IMR-90 (cell line): ENCODE results near the gene SELENOO.

Experiments used
- CTCF ChIP-seq: conservative IDR thresholded peaks from 2 replicates; pipeline ENCODE4 v1.5.1; 2012; ENCODE audit warnings: mild to moderate bottlenecking, low read depth, low read length, improper control_type of control experiment
- MAFK ChIP-seq: IDR thresholded peaks from 2 replicates; pipeline ENCODE4 v1.6.1; 2012; ENCODE audit warnings: low read depth, low read length, improper control_type of control experiment
- POLR2A ChIP-seq: IDR thresholded peaks from 2 replicates; pipeline ENCODE4 v1.6.1; 2012; ENCODE audit warnings: mild to moderate bottlenecking, low read depth, low read length
- RFX5 ChIP-seq: IDR thresholded peaks from 2 replicates; pipeline ENCODE4 v1.8.0; 2012; ENCODE audit warnings: low read depth, mild to moderate bottlenecking, low read length, moderate library complexity
- TF ChIP-seq, protein P1 (sequence below): fragments of 150-350 bp; IDR thresholded peaks from 2 replicates; pipeline ENCODE4 v1.6.1; 2017; ENCODE audit warnings: mild to moderate bottlenecking, antibody characterized with exemption, low read length, low read depth

DNA sequence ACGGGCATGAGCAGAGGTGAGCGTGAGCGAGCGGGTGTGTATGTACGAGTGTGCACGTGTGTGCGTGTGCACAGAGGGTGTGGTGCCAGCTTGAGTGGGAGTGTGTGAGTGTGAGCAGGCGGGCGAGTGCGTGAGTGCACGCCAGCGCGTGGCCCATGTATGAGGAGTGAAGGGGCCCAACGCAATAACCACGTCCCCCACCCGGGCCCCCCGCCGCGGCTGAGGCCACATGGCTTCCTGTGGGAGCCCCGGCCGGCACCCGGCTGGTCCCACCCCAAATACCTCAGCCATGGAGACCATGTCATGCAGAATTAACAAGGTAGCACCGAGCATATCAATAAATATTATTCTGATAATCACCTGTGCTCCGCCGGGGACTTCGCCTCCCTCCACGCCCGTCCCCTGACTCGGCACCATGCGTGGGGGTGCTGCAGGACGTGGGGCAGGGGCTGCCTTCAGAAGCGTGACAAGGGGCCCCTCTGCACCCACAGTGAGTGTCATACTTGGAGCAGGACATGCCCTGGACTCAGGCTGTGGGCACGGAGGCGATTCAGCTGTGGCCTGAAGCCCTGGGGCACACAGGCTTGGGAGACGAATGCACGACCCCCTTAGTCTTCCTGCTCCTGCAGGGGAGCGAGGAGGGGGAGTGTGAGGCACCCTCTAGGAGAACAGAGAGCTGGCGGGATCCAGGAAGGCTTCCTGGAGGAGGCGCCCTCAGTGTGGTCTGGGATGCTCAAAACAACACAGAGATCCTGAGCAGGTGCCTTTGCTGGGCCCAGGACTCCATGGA, 20.7 kb upstream of the SELENOO start:
- TF ChIP-seq CTCF, result no peak
- TF ChIP-seq, protein P1, sequence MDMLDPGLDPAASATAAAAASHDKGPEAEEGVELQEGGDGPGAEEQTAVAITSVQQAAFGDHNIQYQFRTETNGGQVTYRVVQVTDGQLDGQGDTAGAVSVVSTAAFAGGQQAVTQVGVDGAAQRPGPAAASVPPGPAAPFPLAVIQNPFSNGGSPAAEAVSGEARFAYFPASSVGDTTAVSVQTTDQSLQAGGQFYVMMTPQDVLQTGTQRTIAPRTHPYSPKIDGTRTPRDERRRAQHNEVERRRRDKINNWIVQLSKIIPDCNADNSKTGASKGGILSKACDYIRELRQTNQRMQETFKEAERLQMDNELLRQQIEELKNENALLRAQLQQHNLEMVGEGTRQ, result no peak
- no peak for TF ChIP-seq POLR2A
- TF ChIP-seq MAFK, result no peak
- TF ChIP-seq RFX5, result no peak
